Measurements from ENCODE around the gene TSHZ2. TPM values are rescaled to one million over a fixed set of nuclear protein-coding genes. Genes with fewer than 3 reads are reported as not detected.

The TSHZ2 gene
- total RNA-seq, 1 experiment from 2014 or later = 0.07 TPM

GRCh38 chr20:53355790-53356189, 383.6 kb downstream of the TSHZ2 start:
- H2AFZ ChIP-seq (ENCODE audit: low read length) = no peak overlapping the region
- no peak overlapping the region for H3K23ac ChIP-seq (ENCODE audit: insufficient read length, low read depth, low read length)
- H3T11ph ChIP-seq (ENCODE audit: low read length) = no peak overlapping the region
- no peak overlapping the region for H3K4me3 Mint-ChIP-seq
- H4K5ac ChIP-seq (ENCODE audit: insufficient read length, low read depth, low read length) = no peak overlapping the region
- H2BK15ac ChIP-seq (ENCODE audit: low read depth, low read length) = no peak overlapping the region
- H3K9me3 ChIP-seq (ENCODE audit: control insufficient read depth, low read depth, low read length) = peaks cover 6% of the 10 kb centered on the region
- H3K4me2 ChIP-seq (ENCODE audit: insufficient read depth, insufficient read length, low read length) = no peak overlapping the region
- H2BK12ac ChIP-seq (ENCODE audit: insufficient read length, low read depth, low read length) = no peak overlapping the region
- DNase-seq = no peak
- no peaks in the 10 kb centered on the region for H3K23me2 ChIP-seq (ENCODE audit: insufficient read length, low read depth, low read length, poor library complexity, severe bottlenecking)
- H3K36me3 Mint-ChIP-seq (ENCODE audit: insufficient read depth in 1 of 3, low read depth in 3 of 3) = peaks cover 0 to 5% (median 3%) of the 10 kb centered on the region in 3 experiments; a peak in 3 of 7 replicates
- H2AK5ac ChIP-seq (ENCODE audit: insufficient read length, low read length) = no peak overlapping the region
- no peaks in the 10 kb centered on the region for H4K20me1 ChIP-seq (ENCODE audit: control insufficient read depth, insufficient read depth, insufficient read length)
- H4K91ac ChIP-seq (ENCODE audit: insufficient read length, low read depth, low read length) = no peak overlapping the region
- no peak overlapping the region for H3K56ac ChIP-seq (ENCODE audit: insufficient read length, low read depth, low read length)
- H3K27me3 Mint-ChIP-seq (ENCODE audit: low read depth) = no peaks in the 10 kb centered on the region
- peaks cover under 1% of the 10 kb centered on the region in 2 experiments for H3K4me1 Mint-ChIP-seq
- H3K9me3 Mint-ChIP-seq = peaks cover 8 to 10% of the 10 kb centered on the region in 2 experiments; a peak in 4 of 5 replicates
- no peak overlapping the region for H3K27ac ChIP-seq (ENCODE audit: insufficient read length, low read depth, low read length)
- TF ChIP-seq CTCF (conservative IDR thresholded peaks at IDR 0.05) = no peak
- no peak overlapping the region for H3K14ac ChIP-seq (ENCODE audit: insufficient read depth, low read length)
- H3K79me1 ChIP-seq (ENCODE audit: insufficient read depth, low read depth, low read length, poor library complexity, severe bottlenecking) = no peaks in the 10 kb centered on the region
- no peak overlapping the region for H3K4ac ChIP-seq (ENCODE audit: low read depth, low read length)
- no peak overlapping the region for H2BK120ac ChIP-seq (ENCODE audit: low read depth, low read length, poor library complexity, severe bottlenecking)
- H3K18ac ChIP-seq (ENCODE audit: insufficient read length, low read depth, low read length) = no peak overlapping the region
- no CpG with 5 or more reads among the region's 2 CpGs for WGBS (ENCODE audit: extremely low coverage, insufficient read length, low lambda C conversion rate)
- no peaks in the 10 kb centered on the region for H3K79me2 ChIP-seq (ENCODE audit: insufficient read depth, low read length)
- H2BK5ac ChIP-seq (ENCODE audit: insufficient read length, low read length) = no peak overlapping the region
- no peak overlapping the region for H4K8ac ChIP-seq (replicated peaks; ENCODE audit: insufficient read length, low read depth, low read length)
- H3K9ac ChIP-seq (ENCODE audit: extremely low read depth, insufficient read length, low read length) = no peak overlapping the region
- no peaks in the 10 kb centered on the region for H3K27me3 ChIP-seq (ENCODE audit: insufficient read depth, low read length)
- no peak overlapping the region for H2BK20ac ChIP-seq (ENCODE audit: low read depth, low read length, poor library complexity, severe bottlenecking)
- H3K4me1 ChIP-seq (ENCODE audit: insufficient read depth, low read length) = no peaks in the 10 kb centered on the region
- H3K27ac Mint-ChIP-seq = no peak overlapping the region

Data from H9 (cell line).